Natural killer cell (primary cell): Measurements from ENCODE around the gene PILRB. TPM values are rescaled to one million over a fixed set of nuclear protein-coding genes. Genes with fewer than 3 reads are reported as not detected.
"Not testable (repeated sequence)": the region's sequence is repeated elsewhere in the genome, so short reads cannot be mapped to it uniquely, and the experiment has no call there.

ENCODE experiments used
- ATAC-seq, 3 donors: fragments of 150-1000 bp in 2 of 3; fragments of 200-7000 bp in 1 of 3; cut with Tn5 transposase; 1 replicate in 1 of 3; 2 replicates in 2 of 3; pipeline ENCODE4 v1.10.0; 2021; ENCODE audit warnings: mild to moderate bottlenecking in 2 of 3, moderate library complexity in 2 of 3
- DNase-seq, 2 donors: peaks; one replicate each; pipeline versions ENCODE4 v3.0.0 to v3.0.0-alpha.2; 2013 to 2021; ENCODE audit warnings: mixed read lengths in 1 of 2
- H3K27ac ChIP-seq: one replicate; pipeline ENCODE4 v1.5.1; 2013; ENCODE audit warnings: mild to moderate bottlenecking, low read length
- H3K27me3 ChIP-seq: one replicate; pipeline ENCODE4 v1.6.1; 2013; ENCODE audit warnings: low read length; ENCODE audit not compliant: control insufficient read depth, insufficient read depth
- H3K36me3 ChIP-seq: one replicate; pipeline ENCODE4 v1.6.1; 2013; ENCODE audit warnings: low read length; ENCODE audit not compliant: control insufficient read depth, insufficient read depth
- H3K4me1 ChIP-seq: one replicate; pipeline ENCODE4 v1.6.1; 2013; ENCODE audit warnings: low read length; ENCODE audit not compliant: control insufficient read depth, insufficient read depth
- H3K4me3 ChIP-seq: one replicate; pipeline ENCODE4 v1.5.1; 2013; ENCODE audit warnings: low read length
- H3K9me3 ChIP-seq: one replicate; pipeline ENCODE4 v1.6.1; 2013; ENCODE audit warnings: low read length; ENCODE audit not compliant: control insufficient read depth, insufficient read depth
- H3K27ac Mint-ChIP-seq, 2 donors: one replicate each; pipeline ENCODE4 v1.8.0; 2022; ENCODE audit warnings: mild to moderate bottlenecking in 2 of 2, mixed read lengths in 2 of 2, moderate library complexity in 1 of 2
- H3K27me3 Mint-ChIP-seq, 2 donors: one replicate each; pipeline ENCODE4 v1.8.0; 2022; ENCODE audit warnings: low read depth in 2 of 2, mixed read lengths in 2 of 2
- H3K36me3 Mint-ChIP-seq: one replicate; pipeline ENCODE4 v1.8.0; 2022; ENCODE audit warnings: mixed read lengths
- H3K4me1 Mint-ChIP-seq, 2 donors: one replicate each; pipeline ENCODE4 v1.8.0; 2022; ENCODE audit warnings: mixed read lengths in 2 of 2
- H3K4me3 Mint-ChIP-seq: one replicate; pipeline ENCODE4 v1.8.0; 2022; ENCODE audit warnings: mild to moderate bottlenecking, moderate library complexity, mixed read lengths
- H3K9me3 Mint-ChIP-seq, 2 donors: one replicate each; pipeline ENCODE4 v1.8.0; 2022; ENCODE audit warnings: mixed read lengths in 2 of 2
- CTCF ChIP-seq: fragments of 200-600 bp; IDR thresholded peaks from one replicate; pipeline ENCODE4 v1.8.0; 2022; ENCODE audit warnings: antibody characterized with exemption
- WGBS: methylation state at CpG from one replicate; pipeline ENCODE4 v1.1.7; 2013; ENCODE audit warnings: missing lambda C conversion rate; ENCODE audit not compliant: insufficient coverage; 5-methylcytosine and 5-hydroxymethylcytosine counted together
- intact Hi-C: fragments of 100-400 bp; cut with micrococcal nuclease; formaldehyde crosslinking; loops from one replicate; pipeline ENCODE4 v1.14.2; 2022
- total RNA-seq, 4 donors: library from RNA; stranded (reverse); fragments of 120-200 nt in 1 of 4; gene quantifications; one replicate each; pipeline versions ENCODE4 v1.2.3 to v1.2.4, GENCODE V29; 2013 to 2022

PILRB gene
- total RNA-seq, 3 donors from 2014 or later (not counting 1 experiment from before 2014, with no cell fraction given) = 143 to 206 (median 157) TPM

- no peaks in the 10 kb centered on the region for H3K9me3 ChIP-seq
- H3K27me3 ChIP-seq = no peaks in the 10 kb centered on the region
- intact Hi-C loops = loop anchor here (5.0 kb wide), 1 partner anchor 132 kb away; the partner anchor contains the start of gene PVRIG
- H3K36me3 Mint-ChIP-seq = no peaks in the 10 kb centered on the region
- ATAC-seq (no peak), DNase-seq (no peak)
- no peak for TF ChIP-seq CTCF
- H3K4me1 Mint-ChIP-seq = peaks cover 39 to 52% of the 10 kb centered on the region in 2 donors
- peaks cover 36% of the 10 kb centered on the region for H3K36me3 ChIP-seq
- no peaks in the 10 kb centered on the region for H3K27me3 Mint-ChIP-seq
- peaks cover 46% of the 10 kb centered on the region for H3K4me1 ChIP-seq
- H3K4me3 Mint-ChIP-seq = peak overlapping the region; percentile 60
- no peak overlapping the region for H3K27ac ChIP-seq
- H3K27ac Mint-ChIP-seq = peak overlapping the region; percentile 53 to 69
- no peaks in the 10 kb centered on the region for H3K9me3 Mint-ChIP-seq
- no peak overlapping the region for H3K4me3 ChIP-seq
Observed at GRCh38 chr7:100348805-100349204, 9.1 kb upstream of the PILRB start.

DNA sequence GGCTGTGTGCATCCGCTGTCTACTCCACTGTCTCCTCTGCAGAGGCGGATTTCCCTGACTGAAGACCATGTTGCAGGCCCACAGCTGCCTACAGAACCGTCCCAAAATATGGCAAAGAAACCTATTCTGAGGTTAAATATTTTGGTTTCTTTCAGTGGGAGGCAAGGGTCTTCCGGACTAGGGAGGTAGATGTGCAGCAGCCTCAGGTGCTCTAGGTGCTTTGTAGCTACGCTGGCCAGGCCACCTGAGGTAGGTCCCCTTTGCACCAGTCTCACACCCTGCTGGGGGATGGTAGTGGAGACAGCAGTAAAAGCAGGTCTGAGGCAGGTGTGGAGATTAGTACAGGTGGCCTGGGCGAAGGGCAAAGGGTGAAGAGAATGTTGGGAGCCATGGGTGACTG lies 8.2 kb upstream of the PILRB start:
- Mint-ChIP-seq H3K27me3 (no peaks in the 10 kb centered on the region), H3K9me3 (no peaks in the 10 kb centered on the region), H3K27ac (peak overlapping the region; percentile 53 to 69), H3K4me3 (peak overlapping the region; percentile 35), H3K4me1 (peaks cover 35 to 50% of the 10 kb centered on the region in 2 donors), H3K36me3 (no peaks in the 10 kb centered on the region)
- Histone ChIP-seq H3K27me3 (no peaks in the 10 kb centered on the region), H3K4me3 (no peak overlapping the region), H3K4me1 (peaks cover 46% of the 10 kb centered on the region), H3K27ac (no peak overlapping the region), H3K9me3 (no peaks in the 10 kb centered on the region), H3K36me3 (peaks cover 41% of the 10 kb centered on the region)
- no peak for TF ChIP-seq CTCF
- DNase-seq = no peak
- WGBS = 96% methylated on average over 6 of the region's 6 CpGs
- ATAC-seq = no peak
- intact Hi-C loops = loop anchor here (5.0 kb wide), 1 partner anchor 132 kb away; the partner anchor contains the start of gene PVRIG

GRCh38 chr7:100351657-100352058 lies 6.3 kb upstream of the PILRB start:
- H3K4me3 ChIP-seq = peak overlapping the region; percentile 70
- no peaks in the 10 kb centered on the region for H3K27me3 ChIP-seq
- peak; percentile 17 to 52 (median 37) for ATAC-seq
- no peaks in the 10 kb centered on the region for H3K36me3 Mint-ChIP-seq
- H3K36me3 ChIP-seq = peaks cover 53% of the 10 kb centered on the region
- no peaks in the 10 kb centered on the region for H3K9me3 ChIP-seq
- 34% methylated on average over 6 of the region's 6 CpGs for WGBS
- H3K27ac ChIP-seq = peak overlapping the region; percentile 66
- DNase-seq = no peak
- intact Hi-C loops = loop anchor here (2.0 kb wide), 1 partner anchor 17 kb away; no protein-coding TSS in a partner anchor
- H3K4me1 ChIP-seq = peaks cover 58% of the 10 kb centered on the region
- no peaks in the 10 kb centered on the region for H3K9me3 Mint-ChIP-seq
- no peak for TF ChIP-seq CTCF
- no peaks in the 10 kb centered on the region for H3K27me3 Mint-ChIP-seq
- peaks cover 28 to 56% of the 10 kb centered on the region in 2 donors for H3K4me1 Mint-ChIP-seq
- peak overlapping the region; percentile 92 to 98 for H3K27ac Mint-ChIP-seq
- peak overlapping the region; percentile 95 for H3K4me3 Mint-ChIP-seq

DNA sequence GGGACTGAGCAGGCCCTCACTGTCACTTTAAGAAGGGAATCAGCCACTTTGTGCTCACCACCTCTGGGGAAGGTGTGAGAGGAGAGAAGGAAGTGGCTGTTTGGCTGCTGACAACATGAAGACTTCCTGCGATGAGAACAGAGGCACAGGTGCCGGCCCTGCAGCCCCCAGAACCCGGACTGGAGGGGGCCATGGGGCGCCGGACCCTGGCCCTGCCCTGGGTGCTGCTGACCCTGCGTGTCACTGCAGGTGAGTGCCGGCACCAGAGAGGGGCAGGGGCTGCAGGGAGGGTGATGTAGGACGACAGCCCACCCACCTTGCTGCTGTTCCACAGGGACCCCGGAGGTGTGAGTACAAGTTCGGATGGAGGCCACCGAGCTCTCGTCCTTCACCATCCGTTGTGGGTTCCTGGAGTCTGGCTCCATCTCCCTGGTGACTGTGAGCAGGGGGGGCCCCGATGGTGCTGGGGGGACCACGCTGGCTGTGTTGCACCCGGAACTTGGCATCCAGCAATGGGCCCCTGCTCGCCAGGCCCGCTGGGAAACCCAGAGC lies 5.6 kb upstream of the PILRB start:
- WGBS = 45% methylated on average over 16 of the region's 18 CpGs
- not testable (repeated sequence) for H3K9me3 Mint-ChIP-seq, H3K36me3 Mint-ChIP-seq, H3K9me3 ChIP-seq, H3K27me3 ChIP-seq, H3K27me3 Mint-ChIP-seq
- peak overlapping the region; percentile 95 for H3K4me3 Mint-ChIP-seq
- Histone ChIP-seq H3K36me3 (peaks cover 53% of the 10 kb centered on the region), H3K4me1 (peaks cover 58% of the 10 kb centered on the region), H3K4me3 (peak overlapping the region; percentile 70), H3K27ac (peak overlapping the region; percentile 66)
- DNase-seq (peak in 1 of 2 donors; percentile 35), ATAC-seq (peak; percentile 79 to 87 (median 85))
- peak overlapping the region; percentile 92 to 98 for H3K27ac Mint-ChIP-seq
- H3K4me1 Mint-ChIP-seq = peaks cover 28 to 59% of the 10 kb centered on the region in 2 donors
- intact Hi-C loops = loop anchor here (2.0 kb wide), 1 partner anchor 16 kb away; no protein-coding TSS in a partner anchor
